ENCODE data around the gene MBOAT2.

DNA sequence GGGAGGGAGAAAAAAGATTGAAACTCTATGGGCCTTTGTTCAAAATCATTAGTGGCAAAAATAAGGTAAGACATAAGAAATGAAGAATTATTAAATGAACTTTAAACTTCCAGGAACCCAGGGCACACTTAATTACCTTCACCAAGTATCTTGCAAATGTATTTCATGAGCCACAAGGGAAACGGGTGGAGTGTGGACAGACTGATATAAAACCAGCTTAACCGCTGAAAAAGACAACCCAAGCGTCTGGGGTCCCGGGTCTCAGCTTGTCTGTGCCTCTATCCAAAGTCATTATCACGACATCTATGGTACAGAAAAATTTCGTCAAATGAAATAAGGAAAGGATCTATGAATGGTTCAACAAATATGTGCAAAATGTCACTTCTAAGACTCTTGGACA is 13.9 kb upstream of the MBOAT2 start:
- TF ChIP-seq POLR2A (IDR thresholded peaks at IDR 0.05) = no peak
- TF ChIP-seq, protein P1, sequence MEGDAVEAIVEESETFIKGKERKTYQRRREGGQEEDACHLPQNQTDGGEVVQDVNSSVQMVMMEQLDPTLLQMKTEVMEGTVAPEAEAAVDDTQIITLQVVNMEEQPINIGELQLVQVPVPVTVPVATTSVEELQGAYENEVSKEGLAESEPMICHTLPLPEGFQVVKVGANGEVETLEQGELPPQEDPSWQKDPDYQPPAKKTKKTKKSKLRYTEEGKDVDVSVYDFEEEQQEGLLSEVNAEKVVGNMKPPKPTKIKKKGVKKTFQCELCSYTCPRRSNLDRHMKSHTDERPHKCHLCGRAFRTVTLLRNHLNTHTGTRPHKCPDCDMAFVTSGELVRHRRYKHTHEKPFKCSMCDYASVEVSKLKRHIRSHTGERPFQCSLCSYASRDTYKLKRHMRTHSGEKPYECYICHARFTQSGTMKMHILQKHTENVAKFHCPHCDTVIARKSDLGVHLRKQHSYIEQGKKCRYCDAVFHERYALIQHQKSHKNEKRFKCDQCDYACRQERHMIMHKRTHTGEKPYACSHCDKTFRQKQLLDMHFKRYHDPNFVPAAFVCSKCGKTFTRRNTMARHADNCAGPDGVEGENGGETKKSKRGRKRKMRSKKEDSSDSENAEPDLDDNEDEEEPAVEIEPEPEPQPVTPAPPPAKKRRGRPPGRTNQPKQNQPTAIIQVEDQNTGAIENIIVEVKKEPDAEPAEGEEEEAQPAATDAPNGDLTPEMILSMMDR (IDR thresholded peaks at IDR 0.05) = no peak

All from adrenal gland (tissue), 5 donors.